Adrenal gland (tissue), 12 donors: ENCODE data around the gene OR7D2. TPM values are rescaled to one million over a fixed set of nuclear protein-coding genes. Genes with fewer than 3 reads are reported as not detected.

Source experiments
- DNase-seq, 7 donors: peaks; one replicate each; pipeline ENCODE4 v3.0.0-alpha.2; 2019 to 2020
- H3K27ac ChIP-seq, 5 donors: fragments of 200-600 bp; sonication (generic) in 4 of 5; 1 replicate in 3 of 5; 2 replicates in 2 of 5; pipeline versions ENCODE4 v1.5.1 to v1.8.0; 2016 to 2020; ENCODE audit warnings: mild to moderate bottlenecking in 1 of 5
- H3K27me3 ChIP-seq: fragments of 200-600 bp; 2 replicates; pipeline ENCODE4 v1.8.0; 2021
- H3K36me3 ChIP-seq, 2 donors: fragments of 200-600 bp; replicated peaks in 1 of 2; 1 replicate in 1 of 2; 2 replicates in 1 of 2; pipeline versions ENCODE4 v1.5.1 to v1.8.0; 2018 to 2022
- H3K4me1 ChIP-seq, 2 donors: fragments of 200-600 bp; replicated peaks in 1 of 2; 1 replicate in 1 of 2; 2 replicates in 1 of 2; pipeline versions ENCODE4 v1.5.1 to v1.8.0; 2018 to 2021
- H3K4me3 ChIP-seq, 4 donors: fragments of 200-600 bp; sonication (generic) in 3 of 4; one replicate each; pipeline ENCODE4 v1.5.1; 2016 to 2018
- H3K9me3 ChIP-seq, 3 donors: fragments of 200-600 bp; sonication (generic) in 1 of 3; replicated peaks in 1 of 3; 1 replicate in 2 of 3; 2 replicates in 1 of 3; pipeline versions ENCODE4 v1.5.1 to v1.8.0; 2016 to 2021
- POLR2A ChIP-seq, 2 donors: fragments of 450-650 bp; IDR thresholded peaks; one replicate each; pipeline ENCODE4 v1.6.1; 2017; ENCODE audit warnings: antibody characterized with exemption in 2 of 2, mild to moderate bottlenecking in 2 of 2, moderate library complexity in 1 of 2
- whole genome bisulfite sequencing, 4 donors: extraction: QIAGEN DNeasy Blood & Tissue Kit in 2 of 4; methylation state at CpG; one replicate each; pipeline versions ENCODE4 v1.1.5 to v1.1.7; 2013 to 2017; 5-methylcytosine and 5-hydroxymethylcytosine counted together
- intact Hi-C, 2 donors: fragments of 100-400 bp; cut with DNase I; formaldehyde crosslinking; loops; one replicate each; pipeline versions ENCODE4 v1.14.1 to v1.15.0; 2022 to 2023
- polyA plus RNA-seq, 3 donors: library from polyadenylated mRNA; stranded (reverse); fragments of 200-250 nt in 2 of 3; fragments of 350-450 nt in 1 of 3; fragmentation: Illumina TruSeq in 1 of 3; extraction: RNeasy Lipid Tissue Mini Kit (QIAGEN cat#74804) in 1 of 3; gene quantifications; one replicate each; pipeline ENCODE4 v1.2.3, GENCODE V29; 2013 to 2014
- total RNA-seq, 9 donors: library from RNA; depleted of rRNA in 4 of 9; stranded (reverse); fragments of >200 nt in 4 of 9; fragments of 120-200 nt in 1 of 9; fragmentation: NEBNext Ultra II Directional in 1 of 9; extraction: Animal tissue kit (Norgen Biotek cat#: 25700) in 1 of 9; gene quantifications; one replicate each; pipeline versions ENCODE4 v1.1.0 to v1.2.4, GENCODE V29; 2013 to 2023
- TF ChIP-seq, protein P1 (sequence below), 6 experiments: fragments of 450-650 bp in 4 of 6; fragments of 200-600 bp in 2 of 6; sonication (generic) in 1 of 6; IDR thresholded peaks; 1 replicate in 5 of 6; 2 replicates in 1 of 6; pipeline versions ENCODE4 v1.5.1 to v1.8.0; 2016 to 2021; ENCODE audit warnings: antibody characterized with exemption in 6 of 6, mild to moderate bottlenecking in 2 of 6, moderate library complexity in 1 of 6
- donor health status: healthy with polysubstance abuse.
- donor health status: Bipolar disorder and iron deficiency.
- donor health status: DM: yes; HTN: yes; CAD: no.
- donor health status: DM: no; HTN: no; CAD: no.
- donor health status: DM: no; HTN: no; CAD: no.
- donor health status: DM: yes; HTN: yes; CAD: no.

The OR7D2 gene
- total and polyA plus RNA-seq, 12 donors, result 0.06 to 0.15 (median 0.08) TPM; not detected in 4

DNA sequence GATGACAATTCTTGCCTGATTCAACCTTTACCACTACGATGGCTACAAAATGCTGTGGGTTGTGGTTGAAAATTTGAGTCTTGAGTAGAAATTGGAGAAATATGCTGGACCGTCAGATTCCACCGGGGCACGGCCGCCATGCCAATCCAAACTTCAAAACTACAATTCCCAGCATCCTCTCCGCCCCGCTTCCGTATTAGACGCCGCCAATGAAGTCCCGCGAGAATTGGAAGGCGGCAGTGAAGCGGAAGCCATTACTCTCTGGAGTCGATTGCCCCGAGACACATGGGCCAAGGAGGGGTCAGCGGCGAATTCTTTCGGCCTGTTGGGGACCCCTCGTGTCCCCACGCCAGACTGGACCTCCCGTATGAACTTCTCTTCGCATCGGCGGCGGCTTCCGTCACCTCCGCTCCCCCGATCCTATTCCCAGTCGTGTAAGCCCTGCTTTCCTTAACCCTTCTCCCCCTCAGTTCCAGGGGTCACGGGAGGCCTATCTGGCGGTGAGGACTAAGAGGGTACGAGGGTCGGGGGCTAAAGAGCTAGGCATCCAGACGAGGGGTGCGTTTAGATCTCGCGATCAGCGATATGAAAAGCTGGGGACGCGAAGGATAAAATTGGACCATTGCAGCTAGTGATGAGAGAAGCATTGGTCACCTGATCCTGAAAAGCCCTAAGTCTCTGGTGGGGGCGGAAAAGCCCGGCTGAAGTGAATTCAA, 38.5 kb upstream of the OR7D2 start, which contains the start of gene ZNF317:
Gene ZNF317, plus strand, starts transcription at position 239 of the 716 bp plus-strand sequence. CDS start 15,620 bp downstream, outside the sequence.
- Histone ChIP-seq H3K27me3 (no peaks in the 10 kb centered on the region), H3K4me1 (peaks cover 0 to 22% of the 10 kb centered on the region in 2 donors), H3K4me3 (peak within 1 kb of the TSS; percentile 25 to 100 (median 84)), H3K36me3 (no peaks in the 10 kb centered on the region), H3K9me3 (peaks cover 0 to 10% (median 0%) of the 10 kb centered on the region in 3 donors), H3K27ac (peak within 1 kb of the TSS; percentile 71 to 92 (median 91))
- intact Hi-C loops, result loop anchor here in 1 of 2 donors (10.0 kb wide), 1 partner anchor 674 kb away; the partner anchor contains the start of gene FBXL12
- DNase-seq, result peak; percentile 92 to 98 (median 94)
- TF ChIP-seq POLR2A (IDR thresholded peaks at IDR 0.05), result peak; percentile 10 to 68
- TF ChIP-seq, protein P1, sequence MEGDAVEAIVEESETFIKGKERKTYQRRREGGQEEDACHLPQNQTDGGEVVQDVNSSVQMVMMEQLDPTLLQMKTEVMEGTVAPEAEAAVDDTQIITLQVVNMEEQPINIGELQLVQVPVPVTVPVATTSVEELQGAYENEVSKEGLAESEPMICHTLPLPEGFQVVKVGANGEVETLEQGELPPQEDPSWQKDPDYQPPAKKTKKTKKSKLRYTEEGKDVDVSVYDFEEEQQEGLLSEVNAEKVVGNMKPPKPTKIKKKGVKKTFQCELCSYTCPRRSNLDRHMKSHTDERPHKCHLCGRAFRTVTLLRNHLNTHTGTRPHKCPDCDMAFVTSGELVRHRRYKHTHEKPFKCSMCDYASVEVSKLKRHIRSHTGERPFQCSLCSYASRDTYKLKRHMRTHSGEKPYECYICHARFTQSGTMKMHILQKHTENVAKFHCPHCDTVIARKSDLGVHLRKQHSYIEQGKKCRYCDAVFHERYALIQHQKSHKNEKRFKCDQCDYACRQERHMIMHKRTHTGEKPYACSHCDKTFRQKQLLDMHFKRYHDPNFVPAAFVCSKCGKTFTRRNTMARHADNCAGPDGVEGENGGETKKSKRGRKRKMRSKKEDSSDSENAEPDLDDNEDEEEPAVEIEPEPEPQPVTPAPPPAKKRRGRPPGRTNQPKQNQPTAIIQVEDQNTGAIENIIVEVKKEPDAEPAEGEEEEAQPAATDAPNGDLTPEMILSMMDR (IDR thresholded peaks at IDR 0.05), result no peak
- WGBS, 4 donors, result 0 to 1% (median 1%) methylated on average over 38 to 43 of the region's 43 CpGs

DNA sequence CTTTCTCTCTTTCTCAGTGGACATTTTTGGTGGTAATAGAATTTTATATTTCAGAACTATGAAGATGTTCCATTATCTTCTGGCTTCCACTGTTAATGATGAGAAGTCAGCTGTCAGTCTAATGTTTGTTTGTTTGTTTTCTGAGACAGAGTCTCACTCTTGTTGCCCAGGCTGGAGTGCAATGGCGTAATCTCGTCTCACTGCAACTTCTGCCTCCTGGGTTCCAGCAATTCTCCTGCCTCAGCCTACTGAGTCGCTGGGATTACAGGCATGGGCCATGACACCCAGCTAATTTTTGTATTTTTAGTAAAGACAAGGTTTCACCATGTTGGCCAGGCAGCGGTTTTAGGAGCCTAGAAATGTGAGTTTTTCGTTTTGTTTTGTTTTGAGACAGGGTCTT, 33.9 kb upstream of the OR7D2 start:
- Histone ChIP-seq H3K27me3 (no peaks in the 10 kb centered on the region), H3K36me3 (peaks cover 0 to 4% of the 10 kb centered on the region in 2 donors), H3K27ac (no peak overlapping the region), H3K9me3 (peaks cover 0 to 12% (median 0%) of the 10 kb centered on the region in 3 donors), H3K4me1 (peaks cover 0 to 17% of the 10 kb centered on the region in 2 donors), H3K4me3 (no peak overlapping the region)
- no peak for TF ChIP-seq POLR2A (IDR thresholded peaks at IDR 0.05)
- TF ChIP-seq, protein P1 (IDR thresholded peaks at IDR 0.05), result no peak
- 97 to 100% (median 98%) methylated on average over 5 of the region's 5 CpGs for WGBS, 4 donors
- intact Hi-C loops, result loop anchor here in 1 of 2 donors (10.0 kb wide), 1 partner anchor 670 kb away; the partner anchor contains the start of gene FBXL12
- no peak for DNase-seq

DNA sequence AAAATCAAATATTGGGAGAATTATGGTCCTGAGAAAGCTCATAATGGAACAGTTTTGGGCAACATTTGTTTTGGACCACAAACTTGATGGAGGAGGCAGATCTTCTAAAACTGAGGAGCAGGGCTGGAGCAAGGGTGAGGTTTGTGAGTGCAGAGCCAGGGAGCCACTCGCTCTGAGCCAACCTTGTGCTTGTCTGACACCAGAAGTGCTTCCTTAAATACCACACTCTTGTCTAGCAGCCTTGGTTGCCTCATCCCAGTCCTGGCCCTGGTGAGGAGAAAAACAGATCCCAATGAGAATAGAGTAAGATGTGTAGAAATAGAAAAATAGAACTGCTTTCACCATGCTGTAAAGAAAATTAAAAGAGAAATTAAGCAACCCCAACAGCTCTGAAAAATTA, 31.9 kb upstream of the OR7D2 start:
- Histone ChIP-seq H3K4me3 (no peak overlapping the region), H3K4me1 (peaks cover 0 to 4% of the 10 kb centered on the region in 2 donors), H3K27me3 (no peaks in the 10 kb centered on the region), H3K36me3 (peaks cover 0 to 4% of the 10 kb centered on the region in 2 donors), H3K9me3 (peaks cover 0 to 12% (median 0%) of the 10 kb centered on the region in 3 donors), H3K27ac (no peak overlapping the region)
- intact Hi-C loops, result loop anchor here in 1 of 2 donors (10.0 kb wide), 1 partner anchor 668 kb away; the partner anchor contains the start of gene FBXL12
- DNase-seq, result no peak
- TF ChIP-seq, protein P1 (IDR thresholded peaks at IDR 0.05), result no peak
- TF ChIP-seq POLR2A (IDR thresholded peaks at IDR 0.05), result no peak
- 91 to 100% (median 94%) methylated on average over 1 of the region's 1 CpG for WGBS, 4 donors

DNA sequence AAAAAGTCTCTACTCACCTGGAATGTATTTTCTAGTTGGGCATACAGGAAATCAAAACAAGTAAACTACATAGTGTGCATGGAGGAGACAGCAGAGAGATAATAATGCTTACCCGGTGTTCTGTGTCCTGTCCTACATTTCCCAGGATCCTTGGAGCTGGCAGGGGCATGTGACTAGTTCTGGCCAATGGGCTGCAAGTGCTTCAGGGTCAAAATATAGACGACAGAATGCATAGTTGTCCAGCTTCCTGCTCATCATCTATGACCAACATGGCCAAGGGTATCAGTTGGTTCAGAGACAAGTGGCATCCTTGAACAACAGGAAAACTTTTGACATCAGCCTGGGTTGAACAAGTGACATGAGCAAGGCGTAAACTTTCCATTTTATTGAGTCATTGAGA, 30.1 kb upstream of the OR7D2 start:
- H3K27ac ChIP-seq, result no peak overlapping the region
- DNase-seq, result peak in 1 of 7 donors; percentile 10
- 94 to 98% (median 95%) methylated on average over 3 of the region's 3 CpGs for WGBS, 4 donors
- H3K36me3 ChIP-seq, result peaks cover 0 to 4% of the 10 kb centered on the region in 2 donors
- intact Hi-C loops, result loop anchor here in 1 of 2 donors (10.0 kb wide), 1 partner anchor 666 kb away; the partner anchor contains the start of gene FBXL12
- peaks cover 0 to 12% (median 3%) of the 10 kb centered on the region in 3 donors for H3K9me3 ChIP-seq
- no peak overlapping the region for H3K4me3 ChIP-seq
- TF ChIP-seq, protein P1 (IDR thresholded peaks at IDR 0.05), result no peak
- no peak for TF ChIP-seq POLR2A (IDR thresholded peaks at IDR 0.05)
- H3K27me3 ChIP-seq, result no peaks in the 10 kb centered on the region
- no peaks in the 10 kb centered on the region for H3K4me1 ChIP-seq
